ENCODE measurements around the gene FUZ.
A peak's percentile ranks its signal among the peaks of the same experiment; 100 is the strongest.

The FUZ gene

DNA sequence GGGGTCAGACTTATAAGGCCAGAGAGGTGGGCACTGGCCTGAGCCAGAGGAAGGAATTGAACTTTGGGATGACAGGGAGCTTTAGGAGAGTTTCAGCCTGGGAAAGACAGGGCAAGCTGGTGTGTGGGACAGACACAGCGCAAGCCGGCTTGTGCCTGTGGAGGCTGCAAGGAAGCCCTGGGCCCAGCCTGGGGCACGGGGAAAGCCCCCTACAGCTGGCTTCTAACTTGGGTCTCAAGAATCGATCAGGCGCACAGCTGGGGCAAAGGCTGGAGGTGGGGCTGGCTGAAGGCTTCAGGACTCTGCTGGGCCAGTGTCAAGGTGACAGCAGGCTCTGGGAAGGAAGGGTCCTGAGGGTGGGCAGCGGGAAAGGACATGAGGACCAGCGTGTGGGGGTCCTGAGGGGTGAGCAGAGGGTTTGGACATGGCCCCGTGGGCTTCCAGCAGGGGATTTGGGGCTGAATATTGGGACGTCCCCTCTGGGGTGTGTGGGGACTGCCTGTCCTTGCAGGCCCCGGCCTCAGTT, 40.8 kb upstream of the FUZ start:
- peak overlapping the region; percentile 41 for H3K9ac ChIP-seq (ENCODE audit: insufficient read length)
- no peaks in the 10 kb centered on the region for H3K9me3 ChIP-seq (ENCODE audit: low read depth, low read length)
- H3K27ac ChIP-seq = 0 out of 2 replicates have a peak overlapping the region, but pooled peaks have one; percentile 31
- peaks cover 72% of the 10 kb centered on the region for H3K36me3 ChIP-seq (ENCODE audit: insufficient read depth, low read length)
- no peak for DNase-seq (ENCODE audit: low read depth, low spot score)
- H3K4me3 ChIP-seq = peak overlapping the region; percentile 14; the same call in 1 of the 2 replicates
- no peak for TF ChIP-seq EZH2 (IDR thresholded peaks at IDR 0.05)
- TF ChIP-seq POLR2AphosphoS5 (IDR thresholded peaks at IDR 0.05; ENCODE audit: borderline replicate concordance, low read depth, low read length) = no peak
- TF ChIP-seq FOXP2 (optimal IDR thresholded peaks at IDR 0.05; ENCODE audit: control extremely low read depth, extremely low read length, insufficient read depth) = no peak

DNA sequence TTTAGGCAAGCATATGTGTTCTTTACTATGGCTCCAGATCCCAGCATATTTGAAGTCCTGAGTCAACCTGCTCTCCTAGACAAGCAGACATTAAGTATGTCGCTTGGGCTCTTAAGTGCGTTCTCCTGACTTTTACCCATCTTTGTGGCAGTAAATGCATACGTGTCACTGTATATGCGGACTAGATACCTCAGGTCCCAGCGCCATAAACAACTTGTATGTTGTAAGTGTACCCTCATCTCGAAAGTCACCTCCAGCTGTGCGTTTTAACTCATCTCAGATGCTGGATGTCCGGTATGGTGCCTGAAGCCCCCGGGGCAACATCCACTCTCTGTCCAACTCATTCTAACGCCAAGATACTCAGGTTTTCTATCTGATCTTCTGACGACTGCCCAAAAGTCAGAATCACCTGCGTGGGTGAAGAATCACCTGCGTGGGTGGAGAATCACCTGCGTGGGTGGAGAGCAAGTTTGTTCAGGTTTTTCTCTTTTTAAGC, 39.6 kb upstream of the FUZ start:
- Histone ChIP-seq H3K27ac (no peak overlapping the region), H3K9ac (ENCODE audit: insufficient read length) (peak overlapping the region; percentile 64), H3K36me3 (ENCODE audit: insufficient read depth, low read length) (peaks cover 62% of the 10 kb centered on the region), H3K9me3 (ENCODE audit: low read depth, low read length) (no peaks in the 10 kb centered on the region), H3K4me3 (peak overlapping the region; percentile 95)
- TF ChIP-seq POLR2AphosphoS5 (IDR thresholded peaks at IDR 0.05; ENCODE audit: borderline replicate concordance, low read depth, low read length) (no peak), EZH2 (IDR thresholded peaks at IDR 0.05) (no peak), FOXP2 (optimal IDR thresholded peaks at IDR 0.05; ENCODE audit: control extremely low read depth, extremely low read length, insufficient read depth) (no peak)
- no peak for DNase-seq (ENCODE audit: low read depth, low spot score)

DNA sequence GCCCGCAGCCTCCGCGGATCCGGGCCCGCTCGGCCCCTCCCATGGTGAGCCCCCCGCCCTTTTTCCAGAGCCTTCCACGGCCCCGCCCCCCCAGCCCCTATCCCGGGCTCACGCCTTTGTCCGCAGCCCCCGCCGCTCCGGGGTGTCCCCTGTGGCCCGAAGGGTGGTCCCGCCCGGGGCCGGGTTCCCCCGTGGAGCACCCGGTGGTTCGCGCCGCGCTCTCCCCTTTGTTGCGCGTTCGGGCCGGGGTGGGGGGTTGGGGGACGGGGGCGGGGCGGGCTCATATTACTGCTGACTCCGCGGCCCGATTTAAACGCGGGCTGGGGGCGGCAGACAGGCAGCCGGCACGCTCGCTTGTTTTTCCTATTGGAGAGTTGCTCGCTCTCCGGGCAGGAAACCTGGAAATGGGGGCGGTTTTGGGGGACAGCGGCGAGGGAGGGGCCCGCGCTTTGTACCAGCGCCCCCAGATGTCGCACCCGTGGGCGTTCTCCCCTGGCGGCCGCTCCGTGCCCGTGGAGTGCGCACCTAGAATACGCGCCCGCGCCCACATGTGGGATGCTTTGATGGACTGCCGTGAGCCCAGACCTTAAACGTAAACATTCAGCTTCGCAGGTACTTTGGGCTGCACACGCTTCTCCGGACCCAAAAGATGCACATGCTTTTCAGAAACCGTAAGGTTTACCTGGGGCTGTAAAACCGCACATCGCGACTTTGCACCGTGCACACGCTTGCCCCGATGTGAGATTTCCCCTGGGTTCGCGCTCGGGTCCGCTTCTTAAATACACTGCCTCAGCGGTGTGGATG, 38.6 kb upstream of the FUZ start:
- Histone ChIP-seq H3K27ac (peak overlapping the region; percentile 99), H3K9me3 (ENCODE audit: low read depth, low read length) (no peaks in the 10 kb centered on the region), H3K9ac (ENCODE audit: insufficient read length) (peak overlapping the region; percentile 91), H3K36me3 (ENCODE audit: insufficient read depth, low read length) (peaks cover 52% of the 10 kb centered on the region), H3K4me3 (peak overlapping the region; percentile 95)
- no peak for DNase-seq (ENCODE audit: low read depth, low spot score)
- TF ChIP-seq FOXP2 (optimal IDR thresholded peaks at IDR 0.05; ENCODE audit: control extremely low read depth, extremely low read length, insufficient read depth) = no peak
- TF ChIP-seq POLR2AphosphoS5 (IDR thresholded peaks at IDR 0.05; ENCODE audit: borderline replicate concordance, low read depth, low read length) = no peak
- TF ChIP-seq EZH2 (IDR thresholded peaks at IDR 0.05) = no peak

DNA sequence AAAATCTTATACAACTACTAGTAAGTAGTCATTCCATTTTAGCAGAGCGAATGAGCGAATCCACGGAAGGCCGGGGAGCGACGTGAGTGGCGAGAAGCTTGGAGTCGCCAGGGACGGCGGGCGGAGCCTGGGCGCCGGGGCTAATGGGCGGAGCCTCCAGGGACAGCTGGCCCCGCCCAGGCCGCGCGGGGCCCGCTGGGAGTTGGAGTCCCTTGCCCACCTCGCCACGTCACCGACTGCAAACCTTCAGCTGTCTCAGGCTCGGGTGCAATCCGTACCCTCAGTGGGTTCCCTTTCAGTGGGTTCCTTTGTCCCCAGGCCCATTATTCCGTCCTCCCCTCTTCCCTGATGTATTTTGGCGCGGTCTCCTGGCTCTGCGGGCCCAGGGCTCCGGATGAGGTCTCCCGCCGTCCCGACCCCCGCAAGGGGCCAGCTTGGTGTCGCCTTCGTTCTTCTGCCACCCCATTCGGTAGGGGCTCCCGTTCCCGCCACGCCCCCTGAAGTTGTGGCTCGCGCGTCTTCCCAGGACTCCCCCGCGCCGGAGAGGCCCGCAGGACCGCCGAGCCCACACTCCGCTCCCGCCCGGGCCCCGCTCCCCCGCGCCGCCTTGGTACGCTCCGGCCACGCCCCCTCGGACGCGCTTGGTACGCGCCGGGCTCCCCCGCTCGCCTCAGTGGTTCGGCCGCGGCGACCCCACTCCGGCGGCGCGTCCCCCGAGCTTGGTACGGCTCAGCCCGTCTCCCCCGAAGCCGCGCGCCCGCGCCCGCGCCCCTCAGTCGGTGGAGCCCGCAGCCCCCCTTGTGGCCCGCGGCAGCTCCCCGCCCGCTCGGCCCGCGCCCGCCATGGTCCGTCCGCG, 37.6 kb upstream of the FUZ start, which contains the start of gene PTOV1:
TSS of gene PTOV1 (plus strand) at position 673 of the 856 bp plus-strand sequence.
- peak; percentile 66 for DNase-seq (ENCODE audit: low read depth, low spot score)
- TF ChIP-seq EZH2 (IDR thresholded peaks at IDR 0.05) (no peak), POLR2AphosphoS5 (IDR thresholded peaks at IDR 0.05; ENCODE audit: borderline replicate concordance, low read depth, low read length) (peak; percentile 69)
- H3K27ac ChIP-seq = peak within 1 kb of the TSS; percentile 99

DNA sequence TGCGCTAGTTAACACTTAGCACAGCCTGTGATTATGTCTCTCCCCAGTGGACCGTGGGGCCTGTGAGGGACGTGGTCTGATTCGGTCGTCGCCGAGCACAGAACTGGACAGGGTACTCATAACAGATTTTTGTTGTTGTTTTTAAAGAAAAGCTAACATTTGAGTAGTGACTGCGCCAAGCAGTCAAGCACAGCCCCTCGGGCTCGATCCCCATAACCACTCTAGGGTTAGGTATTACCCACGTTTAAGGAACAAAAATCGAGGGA, 37.1 kb upstream of the FUZ start:
- DNase-seq (ENCODE audit: low read depth, low spot score) = no peak
- TF ChIP-seq EZH2 (IDR thresholded peaks at IDR 0.05) (no peak), FOXP2 (optimal IDR thresholded peaks at IDR 0.05; ENCODE audit: control extremely low read depth, extremely low read length, insufficient read depth) (no peak), POLR2AphosphoS5 (IDR thresholded peaks at IDR 0.05; ENCODE audit: borderline replicate concordance, low read depth, low read length) (no peak)
- Histone ChIP-seq H3K4me3 (peak overlapping the region; percentile 95), H3K36me3 (ENCODE audit: insufficient read depth, low read length) (peaks cover 37% of the 10 kb centered on the region), H3K9me3 (ENCODE audit: low read depth, low read length) (no peaks in the 10 kb centered on the region), H3K9ac (ENCODE audit: insufficient read length) (peak overlapping the region; percentile 43), H3K27ac (peak overlapping the region; percentile 99)

More for the DNA sequence above, 37.6 kb upstream of the FUZ start, which contains the start of gene PTOV1:
- H3K9me3 ChIP-seq (ENCODE audit: low read depth, low read length) = no peaks in the 10 kb centered on the region
- H3K9ac ChIP-seq (ENCODE audit: insufficient read length) = peak within 1 kb of the TSS; percentile 91
- H3K4me3 ChIP-seq = peak within 1 kb of the TSS; percentile 95
- H3K36me3 ChIP-seq (ENCODE audit: insufficient read depth, low read length) = peaks cover 42% of the 10 kb centered on the region

DNA sequence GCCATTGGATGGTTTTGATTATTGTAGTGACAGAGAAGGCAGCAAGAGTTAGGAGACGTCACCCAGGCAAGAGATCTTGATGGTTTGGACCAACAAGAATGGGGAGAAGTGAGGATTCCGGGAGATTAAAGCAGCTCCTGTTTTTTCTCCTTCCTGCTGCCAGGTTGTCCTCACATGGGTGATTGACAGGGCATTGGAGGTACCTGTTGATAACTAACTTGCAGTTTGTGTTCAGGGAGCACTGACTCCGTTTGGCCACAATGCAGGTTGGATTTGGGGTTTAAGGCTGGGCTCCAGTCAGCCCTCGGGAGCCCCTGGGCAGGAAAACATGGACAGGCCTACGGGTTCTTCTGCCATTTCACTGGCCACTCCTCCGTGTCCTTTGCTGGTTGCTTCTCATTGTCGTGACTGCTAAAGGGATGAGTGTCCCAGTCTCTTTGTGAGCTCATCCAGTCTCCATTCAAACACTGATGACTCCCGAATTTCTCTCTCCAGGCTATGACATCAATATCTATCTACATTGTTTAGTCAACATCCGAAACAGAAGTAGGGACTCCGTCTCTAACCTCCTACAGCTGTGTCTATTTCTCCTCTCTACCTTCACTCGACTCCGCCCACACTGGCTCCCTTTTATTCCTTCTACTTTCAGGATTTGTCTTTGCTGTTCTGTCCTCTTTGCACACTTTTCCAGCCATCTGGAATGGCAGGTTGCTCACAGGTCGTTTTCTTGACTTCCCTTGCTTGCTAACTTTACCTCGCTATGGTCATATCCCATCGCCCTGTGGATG, 36.5 kb upstream of the FUZ start:
- no peak overlapping the region for H3K9ac ChIP-seq (ENCODE audit: insufficient read length)
- peak overlapping the region; percentile 95 for H3K4me3 ChIP-seq
- peak overlapping the region; percentile 99 for H3K27ac ChIP-seq
- no peak for TF ChIP-seq EZH2 (IDR thresholded peaks at IDR 0.05)
- no peak for TF ChIP-seq FOXP2 (optimal IDR thresholded peaks at IDR 0.05; ENCODE audit: control extremely low read depth, extremely low read length, insufficient read depth)
- no peak; the same call in 1 of the 2 replicates for TF ChIP-seq POLR2AphosphoS5 (IDR thresholded peaks at IDR 0.05; ENCODE audit: borderline replicate concordance, low read depth, low read length)
- H3K36me3 ChIP-seq (ENCODE audit: insufficient read depth, low read length) = peaks cover 33% of the 10 kb centered on the region
- no peak for DNase-seq (ENCODE audit: low read depth, low spot score)
- H3K9me3 ChIP-seq (ENCODE audit: low read depth, low read length) = no peaks in the 10 kb centered on the region

DNA sequence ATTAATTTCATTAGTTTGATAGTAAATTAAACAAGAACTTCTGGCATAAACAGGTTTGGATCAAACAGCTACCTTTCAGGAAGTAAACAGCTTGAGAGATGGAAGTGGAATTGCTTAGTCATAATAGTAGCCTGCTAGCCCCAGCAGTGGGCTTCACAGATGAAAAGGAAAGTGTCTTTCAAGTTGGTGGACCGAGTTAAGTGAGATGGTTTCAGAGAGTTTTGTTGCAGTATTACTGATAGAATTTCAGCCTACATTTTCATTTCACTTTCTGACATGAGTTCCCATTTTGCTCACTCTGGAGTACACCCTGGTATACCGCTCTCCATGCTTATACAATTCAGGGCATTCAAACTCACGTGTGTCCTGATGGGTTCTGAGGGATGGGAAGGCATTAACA, 35.8 kb upstream of the FUZ start:
- H3K27ac ChIP-seq = peak overlapping the region; percentile 69
- DNase-seq (ENCODE audit: low read depth, low spot score) = no peak
- H3K4me3 ChIP-seq = no peak overlapping the region
- TF ChIP-seq EZH2 (IDR thresholded peaks at IDR 0.05) = no peak
- no peak for TF ChIP-seq POLR2AphosphoS5 (IDR thresholded peaks at IDR 0.05; ENCODE audit: borderline replicate concordance, low read depth, low read length)
- no peak for TF ChIP-seq FOXP2 (optimal IDR thresholded peaks at IDR 0.05; ENCODE audit: control extremely low read depth, extremely low read length, insufficient read depth)
- H3K36me3 ChIP-seq (ENCODE audit: insufficient read depth, low read length) = peaks cover 26% of the 10 kb centered on the region
- H3K9ac ChIP-seq (ENCODE audit: insufficient read length) = no peak overlapping the region
- no peaks in the 10 kb centered on the region for H3K9me3 ChIP-seq (ENCODE audit: low read depth, low read length)
